GM18526 (cell line): Measurements from ENCODE around the gene LHFPL3.

ENCODE experiments used
- POLR2A ChIP-seq: IDR thresholded peaks from 3 replicates; pipeline ENCODE4 v1.6.1; 2011; ENCODE audit not compliant: insufficient read length; ENCODE audit errors: extremely low read depth

Gene LHFPL3

DNA sequence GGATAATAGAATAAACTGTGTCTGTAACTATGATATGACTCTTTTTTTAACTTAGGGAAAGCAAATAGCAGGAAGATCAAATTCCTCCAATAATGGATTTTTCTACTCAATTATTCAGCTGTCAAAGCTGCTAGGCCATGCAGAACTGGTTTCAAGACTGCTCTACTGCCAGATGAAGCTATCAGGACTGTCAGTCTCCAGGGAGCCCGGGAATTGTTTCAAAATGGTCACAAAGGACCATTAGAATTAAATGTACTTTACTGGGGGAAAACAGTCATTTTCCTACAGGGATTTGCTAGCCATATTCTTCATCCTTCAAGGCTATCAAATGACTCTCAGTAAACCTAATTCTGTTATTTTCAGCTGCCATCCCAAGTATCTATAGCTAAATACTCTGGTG is 276.3 kb downstream of the LHFPL3 start:
- TF ChIP-seq POLR2A: no peak

GRCh38 chr7:104621321-104621720 is 292.9 kb downstream of the LHFPL3 start:
- no peak for TF ChIP-seq POLR2A

DNA sequence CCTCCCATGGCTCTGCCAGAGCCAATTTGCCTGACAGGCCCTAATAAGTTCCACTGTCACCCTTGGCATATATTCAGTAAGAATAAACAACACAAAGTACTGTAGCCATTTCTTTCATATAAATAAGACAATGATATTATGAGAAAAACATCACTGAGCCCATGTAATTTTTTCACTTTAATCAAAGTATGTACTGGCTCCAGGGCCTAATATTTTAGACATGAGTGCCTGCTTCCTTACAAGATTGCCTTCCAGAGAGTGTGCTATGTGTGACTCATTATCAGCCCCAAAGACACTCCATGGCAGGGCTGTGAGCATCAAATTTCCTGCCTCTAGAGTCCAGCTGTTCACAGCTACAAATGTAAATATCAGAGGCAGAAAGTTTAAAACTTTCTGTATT is 297.6 kb downstream of the LHFPL3 start:
- TF ChIP-seq POLR2A: no peak

- no peak for TF ChIP-seq POLR2A
These were observed 299.1 kb downstream of the LHFPL3 start for GRCh38 chr7:104627516-104627915.

GRCh38 chr7:104628017-104628416 is 299.6 kb downstream of the LHFPL3 start:
- no peak for TF ChIP-seq POLR2A

GRCh38 chr7:104629408-104629807 is 301.0 kb downstream of the LHFPL3 start:
- TF ChIP-seq POLR2A: no peak

GRCh38 chr7:104640506-104640905 is 312.1 kb downstream of the LHFPL3 start:
- no peak for TF ChIP-seq POLR2A

- TF ChIP-seq POLR2A: no peak
These were observed 314.2 kb downstream of the LHFPL3 start for GRCh38 chr7:104642560-104642959.

DNA sequence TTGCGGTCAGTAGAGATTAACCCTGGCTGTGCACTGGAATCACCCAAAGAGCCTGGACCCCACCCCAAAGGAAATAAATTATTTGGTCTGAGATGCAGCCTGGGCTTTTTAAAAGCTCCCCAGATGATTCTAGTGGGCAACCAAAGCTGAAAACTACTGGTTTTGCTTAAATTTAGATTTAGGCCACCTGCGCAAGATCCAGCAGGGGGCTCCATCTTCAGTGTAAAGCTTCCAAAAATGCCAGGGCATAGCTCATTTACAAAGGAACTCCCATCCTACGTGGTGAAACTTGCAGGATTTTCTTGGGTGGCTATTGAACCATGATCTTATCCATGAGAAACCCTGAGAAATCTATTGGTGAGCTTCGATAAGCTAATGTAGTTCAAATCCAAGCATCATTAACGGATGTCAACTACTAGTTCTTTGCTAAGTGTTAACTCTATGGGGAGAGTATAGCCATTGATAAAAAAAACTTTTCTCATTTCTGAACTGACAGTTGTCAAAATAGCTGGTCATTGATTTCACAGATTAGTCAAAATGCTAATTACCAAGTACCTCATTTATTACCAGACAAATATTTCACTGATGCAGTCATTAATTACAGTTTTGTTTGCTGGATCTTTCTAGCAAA is 315.3 kb downstream of the LHFPL3 start:
- no peak for TF ChIP-seq POLR2A

DNA sequence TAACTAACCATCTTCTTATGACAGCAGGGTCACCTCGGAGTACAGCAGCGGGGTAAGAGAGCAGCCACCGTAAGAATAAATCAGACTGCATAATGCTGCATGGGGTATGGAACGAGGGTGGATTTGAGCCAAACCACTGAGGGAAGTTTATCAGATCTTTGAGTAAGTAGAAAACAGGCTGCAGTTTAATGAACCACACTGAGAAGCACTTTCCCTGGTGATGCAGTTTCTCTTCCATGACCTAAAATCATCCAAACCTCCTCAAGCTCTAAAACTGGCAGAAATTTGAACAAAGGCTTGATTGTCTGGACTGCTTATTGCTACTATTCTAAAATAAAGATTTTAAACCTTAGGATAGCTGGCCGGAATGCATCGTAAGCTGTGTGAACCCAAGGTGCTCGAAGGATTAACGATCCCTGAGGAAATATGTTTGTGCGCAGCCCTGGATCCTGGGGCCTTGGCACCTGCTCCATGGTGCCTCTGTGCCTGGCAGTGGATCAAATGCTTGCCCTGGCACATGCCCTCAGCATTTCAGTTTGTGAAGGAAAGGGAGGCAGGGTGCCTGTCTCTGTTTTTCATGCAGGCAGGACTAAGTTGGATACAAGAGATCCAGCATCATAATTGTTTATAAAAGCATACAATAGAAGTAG is 322.7 kb downstream of the LHFPL3 start:
- no peak for TF ChIP-seq POLR2A

DNA sequence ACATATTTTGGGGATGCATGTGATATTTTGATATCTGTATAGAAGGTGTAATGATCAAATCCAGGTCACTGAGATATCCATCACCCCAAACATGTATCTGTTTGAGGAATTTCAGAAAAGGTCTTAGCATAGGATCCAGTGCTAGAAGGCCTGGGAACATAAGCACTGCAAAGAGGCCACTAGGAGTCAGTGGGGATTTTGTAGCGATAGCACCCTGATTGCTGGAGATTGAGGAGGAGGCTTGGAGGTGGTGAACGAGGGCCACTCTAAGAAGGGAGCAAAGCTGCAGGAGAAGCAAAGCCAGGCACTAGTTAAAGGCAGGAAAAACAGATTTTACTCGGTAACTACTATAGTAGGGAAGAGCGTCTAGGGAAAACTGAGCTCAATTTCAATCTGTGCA is 324.0 kb downstream of the LHFPL3 start:
- no peak for TF ChIP-seq POLR2A

DNA sequence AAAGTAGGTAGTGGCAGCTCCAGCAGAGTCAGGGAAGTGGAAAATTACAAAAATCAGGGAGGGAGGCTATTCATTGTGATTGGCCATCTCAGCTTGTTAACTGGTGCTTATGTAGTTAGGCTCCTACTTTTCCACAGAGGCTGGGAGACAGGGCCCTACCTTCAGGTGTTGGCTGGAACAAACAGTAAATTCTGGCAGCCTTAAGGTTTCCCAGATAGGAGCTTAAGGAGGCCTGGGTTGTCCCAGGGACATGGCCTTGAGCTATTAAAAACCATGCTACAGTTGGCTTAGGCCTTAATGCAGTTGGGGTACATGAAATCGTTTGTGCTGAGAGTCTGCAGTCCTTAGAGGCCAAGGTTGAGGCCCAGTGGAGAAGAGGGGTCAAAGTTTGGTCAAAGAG is 324.5 kb downstream of the LHFPL3 start:
- no peak for TF ChIP-seq POLR2A

- no peak for TF ChIP-seq POLR2A
These were observed 325.5 kb downstream of the LHFPL3 start for GRCh38 chr7:104653825-104654401.

DNA sequence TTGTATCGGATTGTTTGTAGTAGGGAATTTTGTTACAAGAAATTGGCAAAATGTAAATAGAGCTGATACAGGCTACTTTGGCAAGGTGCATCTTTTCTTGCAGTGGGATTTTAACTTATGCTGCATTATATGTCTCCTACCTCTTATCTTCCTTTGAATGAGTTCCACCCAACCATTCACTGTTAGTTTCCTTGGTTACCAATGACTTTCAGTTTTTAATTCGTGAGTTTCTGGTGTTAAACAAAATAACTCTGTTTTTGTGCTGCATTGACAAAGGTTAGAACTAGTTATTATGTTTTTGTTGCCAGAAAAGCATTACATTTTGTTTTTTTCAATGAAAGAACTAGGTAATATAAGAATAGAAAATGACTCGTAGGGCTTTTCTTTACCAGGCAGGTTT is 327.2 kb downstream of the LHFPL3 start:
- no peak for TF ChIP-seq POLR2A

- no peak for TF ChIP-seq POLR2A
These were observed 328.1 kb downstream of the LHFPL3 start for GRCh38 chr7:104656467-104656866.

DNA sequence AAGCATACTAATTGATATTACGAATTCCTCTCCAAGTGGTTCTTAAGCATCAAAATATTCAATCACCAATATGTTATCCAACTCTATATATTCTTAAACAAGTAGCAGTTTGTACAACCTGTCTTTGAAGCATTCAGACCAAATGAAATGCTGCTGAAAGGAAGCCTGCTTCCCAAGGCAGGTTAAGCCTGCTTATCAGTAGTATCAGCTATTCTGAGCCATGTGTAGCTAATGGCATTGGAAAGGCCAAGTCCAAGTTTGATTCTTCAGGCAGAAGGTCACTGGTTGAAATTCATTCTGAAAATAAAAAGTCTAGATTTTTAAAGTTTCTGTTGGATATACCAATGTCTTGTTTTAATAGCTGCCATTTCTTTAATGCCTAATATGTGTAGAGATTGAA is 328.7 kb downstream of the LHFPL3 start:
- no peak for TF ChIP-seq POLR2A

- TF ChIP-seq POLR2A: no peak
These were observed 333.2 kb downstream of the LHFPL3 start for GRCh38 chr7:104661575-104661974.

DNA sequence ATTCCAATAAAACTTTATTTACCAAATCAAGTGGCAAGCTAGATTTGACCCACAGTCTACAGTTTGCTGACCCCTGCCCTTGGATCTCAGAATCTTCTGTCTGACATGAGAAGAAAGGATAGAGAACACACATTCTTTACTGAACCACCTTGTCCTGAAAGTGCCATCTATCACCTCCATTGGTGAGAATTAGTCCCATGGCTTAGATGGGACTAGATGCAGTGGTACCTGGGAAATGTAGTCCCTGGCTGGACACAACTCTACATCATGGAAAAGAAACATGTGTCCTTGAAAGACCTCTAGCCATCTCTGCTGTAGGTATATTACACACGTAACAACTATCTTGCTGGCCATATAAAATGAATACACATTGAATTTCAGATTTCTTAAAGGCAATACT is 336.2 kb downstream of the LHFPL3 start:
- no peak for TF ChIP-seq POLR2A

DNA sequence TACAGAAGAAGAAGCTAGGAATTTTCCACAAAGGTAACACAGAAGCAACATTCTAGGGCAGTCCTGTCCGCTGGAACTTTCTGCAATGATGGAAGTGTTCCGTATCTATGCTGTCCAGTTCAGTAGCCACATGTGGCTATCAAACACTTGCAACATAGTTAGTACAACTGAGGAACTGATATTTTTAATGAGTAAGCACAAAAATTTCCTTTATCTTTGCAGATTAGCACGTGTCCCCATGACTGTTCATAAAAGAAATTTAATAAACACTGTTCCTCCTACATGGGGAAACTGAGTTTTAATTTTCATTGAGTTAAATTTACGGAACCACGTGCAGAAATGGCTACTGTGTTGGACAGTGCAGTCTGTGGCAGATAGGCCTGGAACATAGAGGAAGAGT is 349.2 kb downstream of the LHFPL3 start:
- TF ChIP-seq POLR2A: no peak
